Measurements from ENCODE around the gene FASN. TPM values are rescaled to one million over a fixed set of nuclear protein-coding genes. Genes with fewer than 3 reads are reported as not detected.
A peak's percentile ranks its signal among the peaks of the same experiment; 100 is the strongest.

The FASN gene
- total and polyA plus RNA-seq, 2 of the 13 experiments (the other 11 are each of a cell fraction or from before 2014, with no cell fraction given), result 51.7 to 101 TPM

DNA sequence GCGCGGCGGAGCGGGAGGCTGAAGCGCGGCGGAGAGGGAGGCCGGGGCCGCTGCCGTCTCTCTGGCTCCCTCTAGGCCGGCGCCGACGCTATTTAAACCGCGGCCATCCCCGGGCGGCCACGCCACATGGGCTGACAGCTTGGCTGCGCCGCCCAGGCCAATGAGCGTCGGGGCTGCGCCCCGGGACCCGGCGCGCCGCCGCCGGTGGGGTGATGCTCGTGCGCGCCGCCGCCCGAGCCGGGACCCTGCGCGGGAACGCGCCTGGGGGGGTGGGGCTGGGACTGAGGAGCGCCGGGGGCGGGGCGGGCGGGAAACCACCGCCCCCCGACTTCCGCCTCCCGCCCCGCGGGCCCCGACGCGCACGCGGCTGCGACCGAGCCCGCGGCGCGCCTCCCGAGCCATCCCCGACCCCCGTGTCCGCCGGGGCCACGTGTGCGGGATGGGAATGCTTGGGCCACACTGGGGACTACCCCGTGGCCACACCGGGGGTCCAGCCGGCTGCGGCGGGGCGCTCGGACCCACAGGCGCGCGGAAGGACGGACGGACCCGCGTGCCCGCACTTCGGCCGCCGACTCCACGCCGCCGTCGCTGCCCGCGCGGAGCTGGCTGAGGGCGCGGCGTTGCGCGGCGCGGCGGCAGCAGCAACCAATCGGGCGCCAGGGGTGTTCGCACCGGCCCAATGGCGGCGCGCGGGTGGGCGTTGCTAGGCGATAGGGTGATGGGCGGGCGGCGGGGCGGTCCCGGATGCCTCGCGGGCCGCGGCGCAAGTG, at the start of gene FASN (continued):
- TF ChIP-seq, protein P1, sequence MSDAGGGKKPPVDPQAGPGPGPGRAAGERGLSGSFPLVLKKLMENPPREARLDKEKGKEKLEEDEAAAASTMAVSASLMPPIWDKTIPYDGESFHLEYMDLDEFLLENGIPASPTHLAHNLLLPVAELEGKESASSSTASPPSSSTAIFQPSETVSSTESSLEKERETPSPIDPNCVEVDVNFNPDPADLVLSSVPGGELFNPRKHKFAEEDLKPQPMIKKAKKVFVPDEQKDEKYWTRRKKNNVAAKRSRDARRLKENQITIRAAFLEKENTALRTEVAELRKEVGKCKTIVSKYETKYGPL (CRISPR knock-in tag; IDR thresholded peaks at IDR 0.05), result peak; percentile 67; the same call in 1 of the 2 replicates
- peak; percentile 74; the same call in 1 of the 2 replicates for TF ChIP-seq ZNF256 (CRISPR knock-in tag; conservative IDR thresholded peaks at IDR 0.05)
- TF ChIP-seq IKZF5 (CRISPR knock-in tag; IDR thresholded peaks at IDR 0.05), result peak; percentile 17; the same call in 1 of the 2 replicates
- TF ChIP-seq THAP9 (CRISPR knock-in tag; IDR thresholded peaks at IDR 0.05; ENCODE audit: borderline replicate concordance), result no peak
- TF ChIP-seq ZNF652 (CRISPR knock-in tag; IDR thresholded peaks at IDR 0.05; ENCODE audit: borderline replicate concordance, low read depth), result no peak
- TF ChIP-seq, protein P2, sequence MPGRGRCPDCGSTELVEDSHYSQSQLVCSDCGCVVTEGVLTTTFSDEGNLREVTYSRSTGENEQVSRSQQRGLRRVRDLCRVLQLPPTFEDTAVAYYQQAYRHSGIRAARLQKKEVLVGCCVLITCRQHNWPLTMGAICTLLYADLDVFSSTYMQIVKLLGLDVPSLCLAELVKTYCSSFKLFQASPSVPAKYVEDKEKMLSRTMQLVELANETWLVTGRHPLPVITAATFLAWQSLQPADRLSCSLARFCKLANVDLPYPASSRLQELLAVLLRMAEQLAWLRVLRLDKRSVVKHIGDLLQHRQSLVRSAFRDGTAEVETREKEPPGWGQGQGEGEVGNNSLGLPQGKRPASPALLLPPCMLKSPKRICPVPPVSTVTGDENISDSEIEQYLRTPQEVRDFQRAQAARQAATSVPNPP (CRISPR knock-in tag; IDR thresholded peaks at IDR 0.05), result peak; percentile 21; the same call in 1 of the 2 replicates
- TF ChIP-seq SIX4 (CRISPR knock-in tag; IDR thresholded peaks at IDR 0.05), result no peak
- no peak; the same call in 1 of the 2 replicates for TF ChIP-seq MAF1 (CRISPR knock-in tag; IDR thresholded peaks at IDR 0.05; ENCODE audit: borderline replicate concordance)
- no peak for TF ChIP-seq MZF1 (CRISPR knock-in tag; IDR thresholded peaks at IDR 0.05; ENCODE audit: borderline replicate concordance)
- peak; percentile 33; the same call in 1 of the 2 replicates for TF ChIP-seq IRF2 (CRISPR knock-in tag; IDR thresholded peaks at IDR 0.05)
- no peak for TF ChIP-seq EHMT2 (IDR thresholded peaks at IDR 0.05; ENCODE audit: borderline replicate concordance, low read depth, low read length)
- TF ChIP-seq ZFYVE20 (CRISPR knock-in tag; IDR thresholded peaks at IDR 0.05; ENCODE audit: borderline replicate concordance, low read depth), result peak; percentile 91; the same call in 1 of the 2 replicates
- TF ChIP-seq CCAR2 (optimal IDR thresholded peaks at IDR 0.05; ENCODE audit: low read depth, low read length), result no peak
- TF ChIP-seq ZNF121 (CRISPR knock-in tag; IDR thresholded peaks at IDR 0.05), result no peak; the same call in 1 of the 2 replicates
- no peak; the same call in 1 of the 2 replicates for TF ChIP-seq TOE1 (CRISPR knock-in tag; IDR thresholded peaks at IDR 0.05)
- TF ChIP-seq MLX (CRISPR knock-in tag; IDR thresholded peaks at IDR 0.05), result 0 out of 2 replicates have a peak, but pooled peaks have one; percentile 14
- TF ChIP-seq ZNF672 (CRISPR knock-in tag; IDR thresholded peaks at IDR 0.05), result 0 out of 2 replicates have a peak, but pooled peaks have one; percentile 72
- TF ChIP-seq HMG20A (CRISPR knock-in tag; IDR thresholded peaks at IDR 0.05; ENCODE audit: borderline replicate concordance), result no peak
- 0 out of 2 replicates have a peak, but pooled peaks have one; percentile 5 for TF ChIP-seq ZFP91 (CRISPR knock-in tag; IDR thresholded peaks at IDR 0.05; ENCODE audit: borderline replicate concordance)
- peak; percentile 91 for TF ChIP-seq BRCA1 (CRISPR knock-in tag; IDR thresholded peaks at IDR 0.05)

Measured in HepG2 (cell line).